Ovary (tissue), 9 donors: ENCODE results near the gene LYPD6. TPM values are rescaled to one million over a fixed set of nuclear protein-coding genes. Genes with fewer than 3 reads are reported as not detected.

Source experiments
- DNase-seq, 5 donors: peaks; one replicate each; pipeline ENCODE4 v3.0.0-alpha.2; 2019 to 2020
- H3K27ac ChIP-seq, 2 donors: fragments of 200-600 bp; one replicate each; pipeline versions ENCODE4 v1.5.1 to v1.8.0; 2019 to 2022
- H3K27me3 ChIP-seq: fragments of 200-600 bp; one replicate; pipeline ENCODE4 v1.8.0; 2022
- H3K36me3 ChIP-seq: fragments of 200-600 bp; sonication (generic); one replicate; pipeline ENCODE4 v1.5.1; 2019
- H3K4me1 ChIP-seq: one replicate; pipeline ENCODE4 v1.8.1; 2013; ENCODE audit warnings: mild to moderate bottlenecking, moderate library complexity; ENCODE audit not compliant: insufficient read depth
- H3K4me3 ChIP-seq: fragments of 200-600 bp; sonication (generic); one replicate; pipeline ENCODE4 v1.5.1; 2017
- H3K9me3 ChIP-seq, 2 donors: fragments of 200-600 bp in 1 of 2; sonication (generic) in 1 of 2; one replicate each; pipeline versions ENCODE4 v1.5.1 to v1.8.1; 2013 to 2019; ENCODE audit warnings: mild to moderate bottlenecking in 1 of 2, moderate library complexity in 1 of 2
- CTCF ChIP-seq, 3 donors: fragments of 450-650 bp in 2 of 3; fragments of 200-600 bp in 1 of 3; IDR thresholded peaks; one replicate each; pipeline versions ENCODE4 v1.5.1 to v1.8.0; 2016 to 2022; ENCODE audit warnings: antibody characterized with exemption in 3 of 3, mild to moderate bottlenecking in 1 of 3
- EP300 ChIP-seq: sonication (generic); formaldehyde crosslinking; IDR thresholded peaks from one replicate; pipeline ENCODE4 v1.6.1; 2017; ENCODE audit warnings: antibody characterized with exemption
- POLR2A ChIP-seq: fragments of 450-650 bp; IDR thresholded peaks from one replicate; pipeline ENCODE4 v1.6.1; 2017; ENCODE audit warnings: antibody characterized with exemption, mild to moderate bottlenecking, moderate library complexity
- WGBS, 3 donors: extraction: QIAGEN DNeasy Blood & Tissue Kit in 1 of 3; methylation state at CpG; one replicate each; pipeline versions ENCODE4 v1.1.5 to v1.1.7; 2013 to 2017; 5-methylcytosine and 5-hydroxymethylcytosine counted together
- intact Hi-C, 4 donors: fragments of 100-400 bp; cut with DNase I; formaldehyde crosslinking; loops; one replicate each; pipeline versions ENCODE4 v1.11.0 to v1.15.1; 2022 to 2023
- polyA plus RNA-seq, 2 donors: library from polyadenylated mRNA; stranded (reverse); fragments of 200-250 nt in 1 of 2; fragments of 350-450 nt in 1 of 2; fragmentation: Illumina TruSeq in 1 of 2; extraction: RNeasy Lipid Tissue Mini Kit (QIAGEN cat#74804) in 1 of 2; gene quantifications; one replicate each; pipeline ENCODE4 v1.2.3, GENCODE V29; 2013 to 2014
- total RNA-seq, 7 donors: library from RNA; depleted of rRNA in 2 of 7; stranded (reverse); fragments of >200 nt in 2 of 7; fragmentation: NEBNext Ultra II Directional in 3 of 7; extraction: Animal tissue kit (Norgen Biotek cat#: 25700) in 3 of 7; gene quantifications; one replicate each; pipeline versions ENCODE4 v1.1.0 to v1.2.4, GENCODE V29; 2016 to 2023
- donor health status: DM: no; HTN: no; CAD: no; lungs with moderate emphysema.
- donor health status: DM: no; HTN: no; CAD: no.
- donor health status: Bipolar disorder and iron deficiency.
- donor health status: DM: yes; HTN: yes; CAD: no.
- donor health status: DM: no; HTN: no; CAD: no.
- donor health status: DM: yes; HTN: yes; CAD: no.

LYPD6 gene
- total and polyA plus RNA-seq, 9 donors = 0.15 to 3.2 (median 1.2) TPM

- Histone ChIP-seq H3K36me3 (no peaks in the 10 kb centered on the region), H3K27me3 (no peaks in the 10 kb centered on the region), H3K4me1 (no peaks in the 10 kb centered on the region), H3K4me3 (no peak overlapping the region), H3K27ac (no peak overlapping the region), H3K9me3 (no peaks in the 10 kb centered on the region)
- intact Hi-C loops = no loop called here
- 95 to 99% (median 98%) methylated on average over 2 of the region's 2 CpGs for WGBS, 3 donors
- TF ChIP-seq CTCF (IDR thresholded peaks at IDR 0.05) (no peak), EP300 (no peak), POLR2A (no peak)
- no peak for DNase-seq
Observed at GRCh38 chr2:149400997-149401396, 70.6 kb downstream of the LYPD6 start.

- H3K9me3 ChIP-seq = no peaks in the 10 kb centered on the region
- DNase-seq = no peak
- WGBS, 3 donors = 84 to 95% (median 90%) methylated on average over 3 of the region's 3 CpGs
- no peaks in the 10 kb centered on the region for H3K4me1 ChIP-seq
- intact Hi-C loops = no loop called here
- no peak overlapping the region for H3K4me3 ChIP-seq
- TF ChIP-seq EP300 (no peak), CTCF (IDR thresholded peaks at IDR 0.05) (no peak), POLR2A (no peak)
- no peak overlapping the region for H3K27ac ChIP-seq
- no peaks in the 10 kb centered on the region for H3K27me3 ChIP-seq
- no peaks in the 10 kb centered on the region for H3K36me3 ChIP-seq
Observed at GRCh38 chr2:149409506-149409905, 79.1 kb downstream of the LYPD6 start.

GRCh38 chr2:149410701-149411484, 80.5 kb downstream of the LYPD6 start:
- 80 to 93% (median 93%) methylated on average over 6 of the region's 6 CpGs for WGBS, 3 donors
- Histone ChIP-seq H3K27me3 (no peaks in the 10 kb centered on the region), H3K4me1 (no peaks in the 10 kb centered on the region), H3K27ac (no peak overlapping the region), H3K9me3 (no peaks in the 10 kb centered on the region), H3K36me3 (no peaks in the 10 kb centered on the region), H3K4me3 (no peak overlapping the region)
- intact Hi-C loops = no loop called here
- TF ChIP-seq EP300 = no peak
- no peak for TF ChIP-seq POLR2A
- no peak for TF ChIP-seq CTCF (IDR thresholded peaks at IDR 0.05)
- DNase-seq = no peak

DNA sequence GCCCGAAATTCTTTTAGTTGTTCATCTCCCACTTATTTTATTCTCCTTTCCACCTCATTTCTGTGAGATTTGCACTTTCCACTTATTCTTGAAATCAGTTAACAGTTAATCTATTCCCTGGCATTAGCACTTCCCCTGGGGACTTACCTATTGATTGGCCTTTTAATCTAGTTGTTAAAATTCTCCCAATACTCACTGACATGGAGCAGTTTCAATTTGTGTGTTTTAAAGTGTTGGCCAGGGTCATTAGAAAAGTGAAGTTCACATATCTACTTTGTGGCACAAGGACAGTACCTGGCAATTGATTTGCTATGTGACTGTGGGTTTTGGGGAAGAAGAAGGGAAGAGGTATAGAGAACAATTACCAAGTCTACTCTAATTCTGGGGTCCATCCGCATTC, 83.1 kb downstream of the LYPD6 start:
- Histone ChIP-seq H3K27ac (no peak overlapping the region), H3K4me1 (no peaks in the 10 kb centered on the region), H3K27me3 (no peaks in the 10 kb centered on the region), H3K4me3 (no peak overlapping the region), H3K36me3 (no peaks in the 10 kb centered on the region), H3K9me3 (no peaks in the 10 kb centered on the region)
- WGBS, 3 donors = 94 to 95% (median 94%) methylated on average over 2 of the region's 2 CpGs
- intact Hi-C loops = no loop called here
- no peak for DNase-seq
- TF ChIP-seq CTCF (IDR thresholded peaks at IDR 0.05) = no peak
- no peak for TF ChIP-seq POLR2A
- TF ChIP-seq EP300 = no peak
